Skeletal muscle tissue (tissue), 4 donors: ENCODE results near the gene NECTIN3. TPM values are rescaled to one million over a fixed set of nuclear protein-coding genes. Genes with fewer than 3 reads are reported as not detected.

Experiments used
- H3K27ac ChIP-seq: one replicate; pipeline ENCODE4 v1.7.0; 2013; ENCODE audit warnings: mild to moderate bottlenecking, low read depth, low read length, inconsistent platforms
- H3K27me3 ChIP-seq, 3 donors: one replicate each; pipeline ENCODE4 v1.7.0; 2013; ENCODE audit warnings: low read length in 3 of 3; ENCODE audit not compliant: control insufficient read depth in 3 of 3, insufficient read depth in 3 of 3
- H3K36me3 ChIP-seq, 3 donors: one replicate each; pipeline ENCODE4 v1.7.0; 2013; ENCODE audit warnings: low read length in 3 of 3; ENCODE audit not compliant: control insufficient read depth in 3 of 3, insufficient read depth in 3 of 3
- H3K4me1 ChIP-seq, 3 donors: one replicate each; pipeline ENCODE4 v1.7.0; 2013; ENCODE audit warnings: low read length in 3 of 3, mild to moderate bottlenecking in 3 of 3; ENCODE audit not compliant: control insufficient read depth in 3 of 3, insufficient read depth in 3 of 3
- H3K4me3 ChIP-seq, 3 donors: one replicate each; pipeline ENCODE4 v1.7.0; 2013; ENCODE audit warnings: low read length in 3 of 3
- H3K9ac ChIP-seq, 3 donors: one replicate each; pipeline ENCODE4 v1.7.0; 2013; ENCODE audit warnings: low read length in 3 of 3, mild to moderate bottlenecking in 3 of 3, moderate library complexity in 2 of 3, low read depth in 1 of 3
- H3K9me3 ChIP-seq, 3 donors: one replicate each; pipeline ENCODE4 v1.7.0; 2013; ENCODE audit warnings: low read length in 3 of 3; ENCODE audit not compliant: control insufficient read depth in 3 of 3
- total RNA-seq: library from RNA; depleted of rRNA; stranded (reverse); fragments of >200 nt; gene quantifications from one replicate; pipeline ENCODE4 v1.2.3, GENCODE V29; 2014
- donor health status: Osteomylitis.

The NECTIN3 gene
- total RNA-seq, 1 donor from 2014 or later, result 39.1 TPM

GRCh38 chr3:111047042-111047441 is 24.6 kb upstream of the NECTIN3 start:
- Histone ChIP-seq H3K4me1 (no peaks in the 10 kb centered on the region), H3K27ac (no peak overlapping the region), H3K9me3 (no peaks in the 10 kb centered on the region), H3K27me3 (no peaks in the 10 kb centered on the region), H3K4me3 (no peak overlapping the region), H3K36me3 (no peaks in the 10 kb centered on the region), H3K9ac (no peak overlapping the region)

GRCh38 chr3:111047812-111048435 is 23.7 kb upstream of the NECTIN3 start:
- no peaks in the 10 kb centered on the region for H3K27me3 ChIP-seq
- H3K4me3 ChIP-seq, result no peak overlapping the region
- no peaks in the 10 kb centered on the region for H3K9me3 ChIP-seq
- no peak overlapping the region for H3K27ac ChIP-seq
- no peak overlapping the region for H3K9ac ChIP-seq
- H3K36me3 ChIP-seq, result no peaks in the 10 kb centered on the region
- no peaks in the 10 kb centered on the region for H3K4me1 ChIP-seq

DNA sequence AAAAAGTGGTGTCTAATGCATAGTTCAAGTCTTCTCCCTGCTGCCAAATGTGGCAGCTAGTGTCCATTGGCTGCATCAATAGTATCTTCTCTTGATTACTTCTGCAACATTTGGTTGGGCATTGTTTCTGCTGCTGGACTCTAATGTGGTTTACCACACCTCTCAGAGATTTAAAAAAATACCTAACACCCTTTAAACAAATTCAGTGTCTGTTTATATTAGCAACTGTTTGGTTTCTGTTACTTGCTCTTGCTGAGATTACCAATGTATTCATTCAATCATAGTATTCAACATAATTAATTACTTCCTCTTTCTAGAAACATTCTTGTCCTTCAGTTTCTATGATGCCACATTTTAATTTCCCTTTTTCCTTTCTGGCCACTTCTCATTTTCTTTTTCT is 20.3 kb upstream of the NECTIN3 start:
- no peaks in the 10 kb centered on the region for H3K27me3 ChIP-seq
- no peaks in the 10 kb centered on the region for H3K9me3 ChIP-seq
- no peak overlapping the region for H3K4me3 ChIP-seq
- H3K9ac ChIP-seq, result no peak overlapping the region
- H3K27ac ChIP-seq, result no peak overlapping the region
- H3K36me3 ChIP-seq, result peaks cover 0 to under 1% (median 0%) of the 10 kb centered on the region in 3 donors
- H3K4me1 ChIP-seq, result no peaks in the 10 kb centered on the region

DNA sequence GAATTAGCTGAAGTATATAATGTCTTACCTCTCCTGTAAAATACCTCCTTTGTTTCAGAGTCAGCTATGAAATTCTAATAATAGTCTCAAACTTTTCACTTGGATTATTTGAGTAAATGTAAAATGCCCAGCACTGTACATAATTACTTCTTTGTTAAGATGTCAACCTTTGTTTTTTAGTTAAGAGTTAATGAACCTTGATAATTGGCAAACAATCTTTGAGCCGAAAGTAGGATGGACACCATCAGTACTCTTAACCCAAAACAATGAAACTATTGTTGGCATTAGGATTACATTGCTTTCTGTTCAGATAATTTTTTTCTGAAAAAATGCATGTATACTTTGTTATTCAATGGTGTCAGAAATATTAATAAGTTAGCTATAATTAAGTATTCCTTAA is 3.0 kb upstream of the NECTIN3 start:
- H3K36me3 ChIP-seq, result no peaks in the 10 kb centered on the region
- H3K27ac ChIP-seq, result no peak overlapping the region
- no peak overlapping the region for H3K9ac ChIP-seq
- no peak overlapping the region for H3K4me3 ChIP-seq
- no peaks in the 10 kb centered on the region for H3K9me3 ChIP-seq
- H3K4me1 ChIP-seq, result peaks cover 7 to 22% (median 12%) of the 10 kb centered on the region in 3 donors
- peaks cover 0 to 7% (median 3%) of the 10 kb centered on the region in 3 donors for H3K27me3 ChIP-seq

- no peaks in the 10 kb centered on the region for H3K9me3 ChIP-seq
- peak overlapping the region; percentile 48 to 79 (median 76) for H3K9ac ChIP-seq
- peaks cover 0 to 7% (median 3%) of the 10 kb centered on the region in 3 donors for H3K27me3 ChIP-seq
- H3K4me1 ChIP-seq, result peaks cover 7 to 25% (median 12%) of the 10 kb centered on the region in 3 donors
- peak overlapping the region; percentile 83 to 93 (median 84) for H3K4me3 ChIP-seq
- H3K27ac ChIP-seq, result peak overlapping the region; percentile 72
- no peaks in the 10 kb centered on the region for H3K36me3 ChIP-seq
These were observed 1.4 kb upstream of the NECTIN3 start for GRCh38 chr3:111069974-111070771.

- Histone ChIP-seq H3K9me3 (no peaks in the 10 kb centered on the region), H3K36me3 (no peaks in the 10 kb centered on the region), H3K27ac (peak overlapping the region; percentile 72), H3K27me3 (peaks cover 0 to 7% (median 3%) of the 10 kb centered on the region in 3 donors), H3K4me3 (peak overlapping the region; percentile 83 to 93 (median 84)), H3K4me1 (peaks cover 7 to 25% (median 12%) of the 10 kb centered on the region in 3 donors), H3K9ac (peak overlapping the region; percentile 48 to 79 (median 76))
These were observed 802 bp upstream of the NECTIN3 start for GRCh38 chr3:111070772-111071256.

GRCh38 chr3:111072031-111072921 is 660 bp downstream of the NECTIN3 start:
- no peaks in the 10 kb centered on the region for H3K9me3 ChIP-seq
- H3K4me1 ChIP-seq, result peaks cover 7 to 25% (median 12%) of the 10 kb centered on the region in 3 donors
- peaks cover 0 to 7% (median 3%) of the 10 kb centered on the region in 3 donors for H3K27me3 ChIP-seq
- H3K36me3 ChIP-seq, result no peaks in the 10 kb centered on the region
- H3K4me3 ChIP-seq, result peak overlapping the region; percentile 77 to 93 (median 87)
- peak overlapping the region; percentile 69 to 81 (median 80) for H3K9ac ChIP-seq
- H3K27ac ChIP-seq, result peak overlapping the region; percentile 49

DNA sequence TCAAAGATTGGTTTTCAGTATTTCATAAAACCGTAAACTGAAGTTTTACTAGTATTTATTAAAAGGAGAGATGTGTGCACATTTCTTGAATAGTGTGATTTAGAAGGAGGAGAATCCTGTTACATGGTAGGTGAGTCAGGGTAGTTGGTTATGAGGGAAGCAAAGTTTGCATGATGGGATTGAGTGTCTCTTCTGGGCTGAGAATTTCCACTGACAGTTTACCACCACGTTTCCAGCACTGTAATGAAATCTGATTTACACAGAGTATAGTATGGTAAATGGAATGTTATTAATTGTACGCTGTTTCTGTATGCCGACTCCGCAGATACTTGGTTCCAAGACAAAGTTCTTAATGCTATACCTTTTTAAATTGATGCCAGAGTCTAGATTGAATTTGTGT is 1.6 kb downstream of the NECTIN3 start:
- Histone ChIP-seq H3K9ac (peak overlapping the region in 1 of 3 donors; percentile 81), H3K4me1 (peaks cover 7 to 25% (median 12%) of the 10 kb centered on the region in 3 donors), H3K27me3 (peaks cover 0 to 7% (median 3%) of the 10 kb centered on the region in 3 donors), H3K9me3 (no peaks in the 10 kb centered on the region), H3K27ac (no peak overlapping the region), H3K36me3 (no peaks in the 10 kb centered on the region), H3K4me3 (peak overlapping the region in 2 of 3 donors; percentile 87 to 93)

DNA sequence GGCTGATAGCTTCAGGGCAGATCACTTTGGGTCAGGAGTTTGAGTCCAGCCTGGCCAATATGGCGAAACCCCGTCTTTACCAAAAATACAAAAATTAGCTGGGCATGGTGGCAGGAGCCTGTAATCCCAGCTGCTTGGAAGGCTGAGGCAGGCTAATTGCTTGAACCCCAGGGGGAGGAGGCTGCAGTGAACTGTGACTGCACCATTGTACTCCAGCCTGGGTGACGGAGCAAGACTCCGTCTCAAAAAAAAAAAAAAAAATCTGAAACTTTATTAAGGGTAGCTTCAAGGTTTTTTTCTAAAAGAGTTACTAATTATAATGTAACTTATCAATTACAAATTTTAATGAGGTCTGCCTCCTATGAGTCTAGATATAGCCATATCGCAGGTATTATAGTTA is 5.1 kb downstream of the NECTIN3 start:
- Histone ChIP-seq H3K27ac (no peak overlapping the region), H3K9ac (no peak overlapping the region), H3K27me3 (peaks cover 0 to 7% (median 3%) of the 10 kb centered on the region in 3 donors), H3K36me3 (no peaks in the 10 kb centered on the region), H3K4me1 (peaks cover 0 to 16% (median 5%) of the 10 kb centered on the region in 3 donors), H3K9me3 (no peaks in the 10 kb centered on the region), H3K4me3 (no peak overlapping the region)
